K562 (cell line): ENCODE measurements around the gene HAPLN2. TPM values are rescaled to one million over a fixed set of nuclear protein-coding genes. Genes with fewer than 3 reads are reported as not detected.

Source experiments
- ATAC-seq: fragments of 200-7000 bp; cut with Tn5 transposase; 3 replicates; pipeline ENCODE4 v1.9.1; 2020; ENCODE audit warnings: moderate library complexity
- BruUV-seq: library from RNA; stranded (reverse); fragments of 400-500 nt; replicated peaks from 2 replicates; lab custom pipeline; 2021; lab: Mats Ljungman, UMichigan
- CTCF ChIA-PET: fragments of 300-600 bp; formaldehyde crosslinking; extraction: SDS; loops from one replicate; lab custom pipeline; 2021; ENCODE audit warnings: low intra/inter-chr PET ratio; lab: Yijun Ruan, JAX
- POLR2A ChIA-PET: fragments of 300-600, 350-650 bp; sonication (Branson Sonifier 250); formaldehyde crosslinking; extraction: SDS; loops from one replicate; lab custom pipeline; 2021; ENCODE audit warnings: antibody characterized with exemption, inconsistent platforms; lab: Yijun Ruan, JAX
- DNase-seq, 4 experiments: peaks; one replicate each; pipeline versions ENCODE4 v3.0.0 to v3.0.0-alpha.2; 2011 to 2018; ENCODE audit warnings: low spot score in 3 of 4, mixed read lengths in 3 of 4; ENCODE audit errors: extremely low read depth in 1 of 4
- FAIRE-seq: peaks from 2 replicates; lab custom pipeline; 2011; peaks lifted over from hg19 to GRCh38; lab: Jason Lieb, UNC
- H2AFZ ChIP-seq: 2 replicates; pipeline ENCODE4 v1.6.0; 2011; ENCODE audit warnings: low read depth, low read length, control low read depth, inconsistent platforms
- H3K27ac ChIP-seq: fragments of 200-600 bp; 3 replicates; pipeline ENCODE4 v1.8.0; 2011; ENCODE audit warnings: low read depth, mild to moderate bottlenecking, control low read depth, inconsistent platforms, low read length, moderate library complexity, mixed read lengths; ENCODE audit errors: extremely low read depth
- H3K27me3 ChIP-seq, 2 experiments: fragments of 300-600 bp in 1 of 2; 2 replicates in 1 of 2; 3 replicates in 1 of 2; pipeline versions ENCODE4 v1.6.0 to v1.8.0; 2011; ENCODE audit warnings: inconsistent platforms in 2 of 2, low read length in 2 of 2, mild to moderate bottlenecking in 1 of 2, mixed read lengths in 1 of 2, moderate library complexity in 1 of 2; ENCODE audit not compliant: control insufficient read depth in 2 of 2, insufficient read depth in 2 of 2
- H3K36me3 ChIP-seq: fragments of 300-600 bp; 3 replicates; pipeline ENCODE4 v1.8.0; 2011; ENCODE audit warnings: mild to moderate bottlenecking, low read length, inconsistent platforms; ENCODE audit not compliant: control insufficient read depth, insufficient read depth
- H3K4me1 ChIP-seq, 2 experiments: fragments of 200-600 bp in 1 of 2; replicated peaks in 1 of 2; 2 replicates in 1 of 2; 3 replicates in 1 of 2; pipeline versions ENCODE4 v1.5.1 to v1.8.0; 2011; ENCODE audit warnings: inconsistent platforms in 2 of 2, low read length in 2 of 2, mild to moderate bottlenecking in 1 of 2, mixed read lengths in 1 of 2, moderate library complexity in 1 of 2; ENCODE audit not compliant: control insufficient read depth in 2 of 2, insufficient read depth in 2 of 2
- H3K4me2 ChIP-seq: 2 replicates; pipeline ENCODE4 v1.6.1; 2011; ENCODE audit warnings: low read length, control low read depth, inconsistent platforms, mixed read lengths; ENCODE audit not compliant: insufficient read depth
- H3K4me3 ChIP-seq: fragments of 200-600 bp; sonication (generic), shearing (Covaris generic); 2 replicates; pipeline ENCODE4 v1.5.1; 2016; ENCODE audit warnings: control low read depth, inconsistent platforms
- H3K79me2 ChIP-seq: fragments of 200-600 bp; 3 replicates; pipeline ENCODE4 v1.8.0; 2011; ENCODE audit warnings: low read length, inconsistent platforms; ENCODE audit not compliant: control insufficient read depth, insufficient read depth
- H3K9ac ChIP-seq, 2 experiments: 2 replicates each; pipeline versions ENCODE4 v1.6.0 to v1.6.1; 2011; ENCODE audit warnings: low read depth in 2 of 2, low read length in 2 of 2, control low read depth in 1 of 2, inconsistent platforms in 1 of 2, mild to moderate bottlenecking in 1 of 2, mixed read lengths in 1 of 2; ENCODE audit not compliant: insufficient read depth in 1 of 2
- H3K9me1 ChIP-seq: one replicate; pipeline ENCODE4 v1.6.0; 2011; ENCODE audit warnings: inconsistent platforms, mild to moderate bottlenecking, low read length, moderate library complexity; ENCODE audit not compliant: control insufficient read depth, insufficient read depth
- H3K9me3 ChIP-seq: replicated peaks from 2 replicates; pipeline ENCODE4 v1.5.1; 2011; ENCODE audit warnings: low read depth, low read length, inconsistent platforms; ENCODE audit not compliant: control insufficient read depth, insufficient read depth
- H4K20me1 ChIP-seq: replicated peaks from 2 replicates; pipeline ENCODE4 v1.6.1; 2011; ENCODE audit warnings: low read length, inconsistent platforms, mixed read lengths; ENCODE audit not compliant: control insufficient read depth, insufficient read depth
- CREB5 ChIP-seq: fragments of 250-450 bp; sonication (Bioruptor Pico); IDR thresholded peaks from 2 replicates; pipeline ENCODE4 v1.5.0; 2020; ENCODE audit warnings: mild to moderate bottlenecking
- ZNF263 ChIP-seq: sonication (generic); formaldehyde crosslinking; IDR thresholded peaks from 2 replicates; pipeline ENCODE4 v1.8.0; 2022; ENCODE audit warnings: mild to moderate bottlenecking, missing genetic modification reagents, borderline replicate concordance
- WGBS: fragments of 100-300 bp; shearing (Covaris generic); methylation state at CpG from one replicate; pipeline ENCODE4 v1.1.6; 2016; ENCODE audit warnings: low coverage, mixed read lengths; ENCODE audit not compliant: insufficient coverage; ENCODE audit errors: missing lambda C conversion rate; 5-methylcytosine and 5-hydroxymethylcytosine counted together
- in situ Hi-C: fragments of 300-500 bp; cut with MboI; formaldehyde crosslinking; loops from 4 replicates; pipeline ENCODE4 v1.15.0; 2018; ENCODE audit warnings: inconsistent platforms, mixed read lengths
- intact Hi-C: fragments of 100-400 bp; cut with micrococcal nuclease; formaldehyde crosslinking; loops from 2 replicates; pipeline ENCODE4 v1.14.2; 2022
- polyA plus RNA-seq, 8 experiments: library from polyadenylated mRNA; depleted of rRNA in 4 of 8; stranded (reverse) in 5 of 8; unstranded in 3 of 8; fragments of >200 nt; fragmentation: Nextera tagmentation in 2 of 8; fragmentation: Illumina TruSeq in 1 of 8; extraction: Ambion mirVana in 2 of 8; extraction: Trizol in 1 of 8; gene quantifications; 2 replicates each; pipeline versions ENCODE4 v1.2.1 to v1.2.3, GENCODE V29; 2011 to 2014; ENCODE audit warnings: inconsistent platforms in 1 of 8, missing spikeins in 1 of 8
- total RNA-seq, 7 experiments: library from RNA; depleted of rRNA in 6 of 7; stranded (reverse); fragments of >200 nt in 6 of 7; fragmentation: Illumina TruSeq in 2 of 7; extraction: Trizol in 2 of 7; gene quantifications; 2 replicates each; pipeline versions ENCODE4 v1.2.1 to v1.2.3, GENCODE V29; 2011 to 2021; ENCODE audit warnings: low replicate concordance in 1 of 7
- TF ChIP-seq, protein P1 (sequence below): IDR thresholded peaks from 2 replicates; pipeline ENCODE4 v1.6.1; 2014; ENCODE audit warnings: antibody characterized with exemption

HAPLN2 gene
- total and polyA plus RNA-seq, 9 of the 15 experiments (the other 6 are each of a cell fraction or from before 2014, with no cell fraction given): 0.14 to 5.2 (median 3.8) TPM; not detected in 4

GRCh38 chr1:156669794-156670193 is 50.6 kb downstream of the HAPLN2 start:
- ChIA-PET POLR2A (interaction anchor here (2.9 kb wide), 1 partner anchor 8 kb away, joined by 18 read pairs; no protein-coding TSS in a partner anchor), CTCF (no interaction called here)
- H2AFZ ChIP-seq: no peak overlapping the region
- no TSS peak for BruUV-seq
- H3K36me3 ChIP-seq: no peaks in the 10 kb centered on the region
- no peaks in the 10 kb centered on the region for H3K27me3 ChIP-seq
- H4K20me1 ChIP-seq: no peaks in the 10 kb centered on the region
- H3K9me1 ChIP-seq: no peaks in the 10 kb centered on the region
- no peaks in the 10 kb centered on the region for H3K79me2 ChIP-seq
- 30% methylated on average over 3 of the region's 5 CpGs for WGBS
- in situ Hi-C loops (no loop called here), intact Hi-C loops (no loop called here)
- FAIRE-seq (no peak), ATAC-seq (no peak), DNase-seq (no peak)
- H3K4me1 ChIP-seq: peaks cover 22 to 72% of the 10 kb centered on the region in 2 experiments
- TF ChIP-seq CREB5 (CRISPR knock-in tag): no peak
- TF ChIP-seq, protein P1, sequence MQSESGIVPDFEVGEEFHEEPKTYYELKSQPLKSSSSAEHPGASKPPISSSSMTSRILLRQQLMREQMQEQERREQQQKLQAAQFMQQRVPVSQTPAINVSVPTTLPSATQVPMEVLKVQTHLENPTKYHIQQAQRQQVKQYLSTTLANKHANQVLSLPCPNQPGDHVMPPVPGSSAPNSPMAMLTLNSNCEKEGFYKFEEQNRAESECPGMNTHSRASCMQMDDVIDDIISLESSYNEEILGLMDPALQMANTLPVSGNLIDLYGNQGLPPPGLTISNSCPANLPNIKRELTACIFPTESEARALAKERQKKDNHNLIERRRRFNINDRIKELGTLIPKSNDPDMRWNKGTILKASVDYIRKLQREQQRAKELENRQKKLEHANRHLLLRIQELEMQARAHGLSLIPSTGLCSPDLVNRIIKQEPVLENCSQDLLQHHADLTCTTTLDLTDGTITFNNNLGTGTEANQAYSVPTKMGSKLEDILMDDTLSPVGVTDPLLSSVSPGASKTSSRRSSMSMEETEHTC: no peak
- peak; percentile 90 for TF ChIP-seq ZNF263 (CRISPR knock-in tag)
- H3K9me3 ChIP-seq: no peaks in the 10 kb centered on the region
- H3K4me2 ChIP-seq: no peak overlapping the region
- H3K9ac ChIP-seq: peak overlapping the region in 1 of 2 experiments; percentile 87; a peak in 2 of 4 replicates
- no peak overlapping the region for H3K27ac ChIP-seq
- no peak overlapping the region for H3K4me3 ChIP-seq
